Measurements from ENCODE around the gene ASTN2. TPM values are rescaled to one million over a fixed set of nuclear protein-coding genes. Genes with fewer than 3 reads are reported as not detected.

Gene ASTN2
- total and polyA plus RNA-seq, 7 donors = 0.60 to 7.5 (median 2.2) TPM

- H3K36me3 ChIP-seq = no peaks in the 10 kb centered on the region
- 87 to 90% methylated on average over 2 of the region's 2 CpGs for WGBS, 2 donors
- no peaks in the 10 kb centered on the region for H3K9me3 ChIP-seq
- intact Hi-C loops (cut with DNase I) = loop anchor here (5.0 kb wide), 1 partner anchor 122 kb away; no protein-coding TSS in a partner anchor
- no peaks in the 10 kb centered on the region for H3K4me1 ChIP-seq
- no peak overlapping the region for H3K27ac ChIP-seq
- TF ChIP-seq EP300 (IDR thresholded peaks at IDR 0.05) (no peak), POLR2AphosphoS5 (IDR thresholded peaks at IDR 0.05) (no peak), POLR2A (IDR thresholded peaks at IDR 0.05) (no peak), CTCF (IDR thresholded peaks at IDR 0.05) (no peak)
- H3K27me3 ChIP-seq = no peaks in the 10 kb centered on the region
- no peak overlapping the region for H3K4me3 ChIP-seq
- no peak for DNase-seq
Measured at GRCh38 chr9:116859763-116860162, 555.1 kb downstream of the ASTN2 start.

GRCh38 chr9:116857321-116857720 lies 557.5 kb downstream of the ASTN2 start:
- Histone ChIP-seq H3K4me3 (no peak overlapping the region), H3K27ac (no peak overlapping the region), H3K27me3 (no peaks in the 10 kb centered on the region), H3K36me3 (no peaks in the 10 kb centered on the region), H3K4me1 (no peaks in the 10 kb centered on the region), H3K9me3 (no peaks in the 10 kb centered on the region)
- 93 to 95% methylated on average over 2 of the region's 2 CpGs for WGBS, 2 donors
- DNase-seq = no peak
- TF ChIP-seq POLR2A (IDR thresholded peaks at IDR 0.05) (no peak), EP300 (IDR thresholded peaks at IDR 0.05) (no peak), CTCF (IDR thresholded peaks at IDR 0.05) (no peak), POLR2AphosphoS5 (IDR thresholded peaks at IDR 0.05) (no peak)
- intact Hi-C loops (cut with DNase I) = no loop called here

- Histone ChIP-seq H3K27ac (no peak overlapping the region), H3K9me3 (no peaks in the 10 kb centered on the region), H3K4me1 (no peaks in the 10 kb centered on the region), H3K36me3 (no peaks in the 10 kb centered on the region), H3K4me3 (no peak overlapping the region), H3K27me3 (no peaks in the 10 kb centered on the region)
- TF ChIP-seq EP300 (IDR thresholded peaks at IDR 0.05) (no peak), POLR2AphosphoS5 (IDR thresholded peaks at IDR 0.05) (no peak), POLR2A (IDR thresholded peaks at IDR 0.05) (no peak), CTCF (IDR thresholded peaks at IDR 0.05) (no peak)
- WGBS, 2 donors = 54 to 57% methylated on average over 4 of the region's 4 CpGs
- intact Hi-C loops (cut with DNase I) = no loop called here
- no peak for DNase-seq
Measured at GRCh38 chr9:116855881-116856662, 558.8 kb downstream of the ASTN2 start.

GRCh38 chr9:116849721-116850120 lies 565.1 kb downstream of the ASTN2 start:
- Histone ChIP-seq H3K27me3 (no peaks in the 10 kb centered on the region), H3K4me1 (no peaks in the 10 kb centered on the region), H3K36me3 (no peaks in the 10 kb centered on the region), H3K4me3 (no peak overlapping the region), H3K27ac (no peak overlapping the region), H3K9me3 (no peaks in the 10 kb centered on the region)
- 71 to 90% methylated on average over 3 of the region's 3 CpGs for WGBS, 2 donors
- intact Hi-C loops (cut with DNase I) = no loop called here
- TF ChIP-seq EP300 (IDR thresholded peaks at IDR 0.05) (no peak), POLR2A (IDR thresholded peaks at IDR 0.05) (no peak), CTCF (IDR thresholded peaks at IDR 0.05) (no peak), POLR2AphosphoS5 (IDR thresholded peaks at IDR 0.05) (no peak)
- no peak for DNase-seq

GRCh38 chr9:116844621-116845020 lies 570.2 kb downstream of the ASTN2 start:
- TF ChIP-seq EP300 (IDR thresholded peaks at IDR 0.05) = no peak
- no peak for TF ChIP-seq POLR2A (IDR thresholded peaks at IDR 0.05)
- TF ChIP-seq CTCF (IDR thresholded peaks at IDR 0.05) = no peak
- TF ChIP-seq POLR2AphosphoS5 (IDR thresholded peaks at IDR 0.05) = no peak
- H3K4me1 ChIP-seq = no peaks in the 10 kb centered on the region
- no peaks in the 10 kb centered on the region for H3K9me3 ChIP-seq
- intact Hi-C loops (cut with DNase I) = no loop called here
- H3K27me3 ChIP-seq = no peaks in the 10 kb centered on the region
- H3K27ac ChIP-seq = no peak overlapping the region
- DNase-seq = no peak
- H3K36me3 ChIP-seq = no peaks in the 10 kb centered on the region
- no peak overlapping the region for H3K4me3 ChIP-seq

Data from sigmoid colon (tissue), 7 donors.